Measurements from ENCODE around the gene TSPO.

DNA sequence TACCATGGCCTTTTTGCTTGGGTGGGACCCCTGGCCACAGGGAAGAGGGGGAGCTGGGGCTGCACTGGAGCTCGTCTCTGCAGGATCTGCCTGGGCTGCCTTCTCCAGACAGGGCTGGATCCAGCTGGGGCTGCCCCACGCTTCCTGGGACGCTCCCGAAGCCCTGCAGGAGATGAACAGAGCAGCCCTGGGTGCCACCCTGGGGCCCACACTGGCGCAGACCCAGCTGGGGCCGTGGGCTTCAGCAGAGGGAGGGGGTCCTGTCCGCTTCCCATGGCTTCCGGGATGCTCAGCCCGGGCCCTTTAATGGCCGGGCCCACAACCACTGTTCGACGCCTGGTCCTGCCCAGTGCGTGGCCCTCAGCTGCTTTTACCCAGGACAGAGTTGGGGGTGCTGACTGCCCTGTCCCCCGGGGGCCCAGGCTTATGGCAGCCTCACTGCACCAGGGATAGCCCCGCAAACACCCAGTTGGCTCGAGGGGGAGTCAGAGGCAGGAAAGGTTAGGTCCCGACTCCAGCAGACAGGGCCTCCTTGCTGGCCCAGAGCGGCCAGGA is 12.0 kb downstream of the TSPO start:
- TF ChIP-seq EZH2phosphoT487 (IDR thresholded peaks at IDR 0.05; ENCODE audit: insufficient read depth, low read depth): no peak
- TF ChIP-seq EZH2 (IDR thresholded peaks at IDR 0.05; ENCODE audit: insufficient read depth, poor library complexity, severe bottlenecking): no peak

Measured in GM23248 (cell line).